ENCODE results near the gene OSGIN1.

DNA sequence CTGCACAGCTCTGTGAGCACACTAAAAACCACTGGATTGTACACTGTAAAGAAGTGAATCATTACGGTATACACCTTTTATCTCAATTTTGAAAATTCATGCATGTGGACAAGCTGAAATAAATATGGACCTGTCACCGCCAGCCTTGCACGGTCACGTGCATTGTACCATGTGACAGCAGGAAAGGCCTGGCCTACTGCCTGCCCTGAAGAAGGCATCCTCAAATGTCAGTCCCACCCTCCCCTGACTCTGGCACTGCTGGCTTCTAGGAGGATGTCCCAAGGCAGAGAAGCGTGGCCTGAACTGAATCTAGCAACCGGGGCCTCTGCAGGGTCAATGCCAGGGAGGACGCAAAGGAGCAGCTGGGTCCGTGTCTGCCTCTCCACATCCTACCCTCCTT, 54.9 kb downstream of the OSGIN1 start:
- TF ChIP-seq POLR2A (IDR thresholded peaks at IDR 0.05; ENCODE audit: low read length) = no peak
- no peak for TF ChIP-seq GATA1 (IDR thresholded peaks at IDR 0.05; ENCODE audit: low read depth, low read length)

Data from erythroblast (primary cell).